Left ventricle myocardium superior (tissue), 1 donor: ENCODE measurements around the gene EXOC8. TPM values are rescaled to one million over a fixed set of nuclear protein-coding genes. Genes with fewer than 3 reads are reported as not detected.

Experiments
- ATAC-seq: fragments of 200-7000 bp; cut with Tn5 transposase; one replicate; pipeline ENCODE4 v1.9.1; 2020; ENCODE audit warnings: mild to moderate bottlenecking, moderate library complexity
- DNase-seq: peaks from one replicate; pipeline ENCODE4 v3.0.0-alpha.2; 2020
- intact Hi-C: fragments of 100-400 bp; cut with micrococcal nuclease; formaldehyde crosslinking; loops from one replicate; pipeline ENCODE4 v1.11.0; 2022
- total RNA-seq: library from RNA; stranded (reverse); fragmentation: NEBNext Ultra II Directional; extraction: Animal tissue kit (Norgen Biotek cat#: 25700); gene quantifications from one replicate; pipeline ENCODE4 v1.2.1, GENCODE V29; 2021
- donor health status: DM: no; HTN: yes; CAD: no; lungs with severe emphysema.

Gene EXOC8
- total RNA-seq, 1 donor from 2014 or later = 11.1 TPM

- DNase-seq (no peak), ATAC-seq (no peak)
- intact Hi-C loops = no loop called here
These were observed 18.6 kb downstream of the EXOC8 start for GRCh38 chr1:231319080-231319479.

GRCh38 chr1:231318568-231318967 is 19.1 kb downstream of the EXOC8 start:
- DNase-seq (no peak), ATAC-seq (no peak)
- intact Hi-C loops = no loop called here

- intact Hi-C loops = no loop called here
- DNase-seq (no peak), ATAC-seq (no peak)
These were observed 19.7 kb downstream of the EXOC8 start for GRCh38 chr1:231318015-231318355.

GRCh38 chr1:231317306-231318014 is 20.2 kb downstream of the EXOC8 start:
- intact Hi-C loops = no loop called here

GRCh38 chr1:231315887-231316286 is 21.8 kb downstream of the EXOC8 start:
- ATAC-seq = peak; percentile 61
- DNase-seq = peak; percentile 49
- intact Hi-C loops = no loop called here

More at GRCh38 chr1:231317306-231318014, 20.2 kb downstream of the EXOC8 start:
- no peak for ATAC-seq
- DNase-seq = no peak

- intact Hi-C loops = no loop called here
- no peak for DNase-seq
- no peak for ATAC-seq
These were observed 24.0 kb downstream of the EXOC8 start for GRCh38 chr1:231313661-231314060.

GRCh38 chr1:231312432-231312788 is 25.2 kb downstream of the EXOC8 start:
- ATAC-seq = no peak
- no peak for DNase-seq
- intact Hi-C loops = no loop called here

GRCh38 chr1:231311720-231312431 is 25.8 kb downstream of the EXOC8 start:
- intact Hi-C loops = no loop called here
- ATAC-seq (no peak), DNase-seq (no peak)

- DNase-seq (no peak), ATAC-seq (no peak)
- intact Hi-C loops = no loop called here
These were observed 27.2 kb downstream of the EXOC8 start for GRCh38 chr1:231310391-231310934.

GRCh38 chr1:231301990-231302389 is 35.7 kb downstream of the EXOC8 start:
- intact Hi-C loops = no loop called here
- DNase-seq (no peak), ATAC-seq (no peak)

- DNase-seq (no peak), ATAC-seq (no peak)
- intact Hi-C loops = no loop called here
These were observed 41.7 kb downstream of the EXOC8 start for GRCh38 chr1:231295938-231296337.

GRCh38 chr1:231286603-231287002 is 51.0 kb downstream of the EXOC8 start:
- no peak for DNase-seq
- intact Hi-C loops = no loop called here
- no peak for ATAC-seq

- ATAC-seq (no peak), DNase-seq (no peak)
- intact Hi-C loops = no loop called here
These were observed 53.2 kb downstream of the EXOC8 start for GRCh38 chr1:231284441-231284840.

Other genes with a start within 250 kb of the EXOC8 start
- not detected for gene TRIM67, start 175.8 kb downstream of the EXOC8 start, total RNA-seq
- 62.2 TPM for gene GNPAT, start 96.6 kb downstream of the EXOC8 start, total RNA-seq
- gene SPRTN, start 441 bp upstream of the EXOC8 start, total RNA-seq = 6.6 TPM
- 79.8 TPM for gene EGLN1, start 84.4 kb upstream of the EXOC8 start, total RNA-seq
- gene TSNAX, start 190.8 kb upstream of the EXOC8 start, total RNA-seq = 26.7 TPM